Skin epidermis (tissue), 12 donors: Measurements from ENCODE around the gene STK39.
"Not testable (repeated sequence)": the region's sequence is repeated elsewhere in the genome, so short reads cannot be mapped to it uniquely, and the experiment has no call there.

Experiments used
- H3K27ac ChIP-seq, 21 experiments: fragments of 200-600 bp; sonication (generic) in 11 of 21; one replicate each; pipeline ENCODE4 v1.5.0; 2020; ENCODE audit warnings: mild to moderate bottlenecking in 3 of 21, inconsistent platforms in 2 of 21, moderate library complexity in 2 of 21
- H3K4me3 ChIP-seq, 7 experiments: fragments of 200-600 bp; sonication (generic) in 2 of 7; one replicate each; pipeline ENCODE4 v1.5.0; 2020; ENCODE audit warnings: inconsistent platforms in 2 of 7, mild to moderate bottlenecking in 2 of 7, moderate library complexity in 1 of 7

STK39 gene

DNA sequence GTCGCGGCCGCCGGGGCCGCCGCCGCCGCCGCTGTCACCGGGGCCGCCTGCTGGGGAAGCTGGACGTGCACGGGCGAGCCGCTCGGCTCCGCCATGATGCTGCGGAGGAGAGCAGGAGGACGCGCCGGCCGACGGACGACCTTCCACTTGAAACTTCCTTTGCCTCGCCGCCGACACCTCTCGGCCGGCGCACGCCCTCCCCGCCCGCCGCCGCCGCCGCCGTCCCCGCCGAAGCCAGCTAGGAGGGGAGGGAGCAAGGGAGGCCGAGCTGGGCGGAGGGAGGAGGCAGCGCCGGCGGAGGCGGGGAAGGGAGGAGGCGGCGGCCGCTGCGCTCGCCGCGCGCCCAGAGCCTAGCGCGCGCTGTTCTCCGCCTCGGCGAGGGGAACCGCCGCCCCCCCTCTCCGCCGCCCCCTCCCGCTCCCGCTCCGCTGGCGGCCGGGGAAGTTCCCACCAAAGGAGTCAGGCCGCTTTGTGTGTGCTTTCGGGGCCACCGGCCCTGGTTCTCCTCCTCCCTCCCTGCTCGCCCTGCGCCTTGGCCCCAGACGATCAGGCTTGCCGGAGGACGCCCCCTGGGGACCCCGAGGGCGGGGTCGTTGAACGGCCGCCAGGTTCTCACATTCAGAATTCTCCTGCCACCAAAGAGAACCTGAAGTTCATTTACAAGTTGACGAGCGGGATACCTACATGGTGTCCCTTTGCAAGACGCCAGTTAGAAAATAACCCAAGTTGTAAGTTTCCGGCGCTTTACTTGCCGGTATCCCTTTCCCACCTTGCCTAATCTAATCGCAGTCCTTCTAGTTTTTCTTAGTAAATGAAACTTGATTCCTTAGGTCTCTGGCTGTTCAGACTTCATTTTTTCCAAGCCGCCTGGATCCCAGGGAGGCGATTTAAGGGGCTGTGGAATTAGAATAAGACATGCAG, at the start of gene STK39:
TSS of gene STK39 (minus strand) at position 255 of the 921 bp plus-strand sequence. CDS start at position 95, 160 bp downstream.
- peak within 1 kb of the TSS; percentile 51 to 93 (median 76) for H3K4me3 ChIP-seq

DNA sequence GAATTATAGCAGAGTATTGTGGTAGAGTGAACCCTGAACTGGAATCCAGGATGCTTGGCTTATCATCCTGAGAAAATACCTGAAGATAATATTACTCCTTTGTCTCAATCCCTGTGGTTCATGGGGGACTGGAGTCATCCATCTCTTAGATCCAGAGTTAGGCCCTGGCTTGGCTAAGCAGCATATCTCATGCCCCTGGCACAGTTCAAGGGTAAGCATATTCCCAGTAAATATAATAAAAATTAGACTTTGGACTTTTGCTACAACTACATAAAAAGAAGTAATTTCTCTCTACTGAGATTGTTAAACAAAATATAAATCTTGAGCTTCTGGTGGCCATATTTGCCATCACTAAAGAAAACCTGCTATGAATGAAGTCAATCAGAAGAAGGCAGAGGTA, 47.7 kb upstream of the STK39 start:
- Histone ChIP-seq H3K27ac (no peak overlapping the region), H3K4me3 (no peak overlapping the region)

More for the DNA sequence above, at the start of gene STK39:
- peak within 1 kb of the TSS; percentile 2 to 89 (median 78) for H3K27ac ChIP-seq

DNA sequence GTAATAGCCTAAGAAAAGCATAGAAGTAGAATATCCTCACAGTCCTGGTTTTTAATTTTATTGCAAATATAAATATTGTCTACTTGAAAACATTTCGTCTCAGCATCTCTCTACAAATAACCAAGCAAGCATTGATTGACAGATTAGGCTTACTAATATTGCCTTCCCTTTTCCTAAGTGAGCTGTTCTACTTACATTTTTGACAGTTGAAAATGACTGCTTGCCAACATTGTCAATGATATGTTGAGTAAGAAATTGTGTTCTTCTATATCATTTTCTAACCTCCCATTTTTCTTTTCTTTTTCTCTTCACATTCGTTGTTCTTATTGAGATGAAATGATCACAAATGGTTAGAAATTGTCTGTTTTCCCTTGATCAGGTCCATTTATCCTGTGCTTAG, 47.0 kb upstream of the STK39 start:
- H3K27ac ChIP-seq, result no peak overlapping the region
- H3K4me3 ChIP-seq, result no peak overlapping the region

DNA sequence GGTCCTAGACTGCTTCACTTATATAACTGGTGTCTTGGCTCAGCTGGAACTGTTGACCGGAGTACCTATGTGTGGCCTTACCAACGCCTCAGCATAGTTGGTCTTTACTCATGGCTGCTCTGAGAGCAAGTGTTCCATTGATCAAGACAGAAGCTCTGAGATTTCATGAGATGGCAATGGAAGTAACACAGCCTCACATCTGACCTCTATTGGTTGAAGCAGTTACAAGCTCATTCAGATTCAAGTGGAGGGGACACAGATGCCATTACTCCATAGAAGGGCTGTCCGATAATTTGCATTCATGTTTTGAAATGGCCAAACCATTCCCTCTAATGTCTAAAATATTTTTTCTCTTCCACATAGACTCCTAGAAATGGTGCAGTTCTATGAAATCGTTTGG, 46.4 kb upstream of the STK39 start:
- Histone ChIP-seq H3K27ac (no peak overlapping the region), H3K4me3 (no peak overlapping the region)

DNA sequence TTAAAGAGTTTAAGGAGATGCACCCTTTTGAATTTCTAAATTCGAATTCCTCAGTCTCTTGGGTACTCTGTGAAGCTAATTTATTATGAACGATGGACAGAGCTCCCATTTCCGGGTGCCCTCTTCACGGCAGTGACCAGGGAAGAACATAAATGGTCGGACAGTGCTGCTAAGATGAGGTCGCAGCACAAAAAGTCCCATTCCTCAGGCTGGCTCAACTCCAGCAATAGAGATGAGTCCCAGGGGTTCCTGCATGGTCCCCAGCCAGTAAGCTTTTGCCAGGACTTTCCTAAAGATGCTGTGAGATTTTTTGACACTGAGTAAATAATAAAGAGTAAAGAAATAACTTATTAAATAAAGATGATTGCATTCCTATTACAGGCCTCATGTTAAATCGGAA, 43.0 kb upstream of the STK39 start:
- no peak overlapping the region for H3K4me3 ChIP-seq
- H3K27ac ChIP-seq, result no peak overlapping the region

DNA sequence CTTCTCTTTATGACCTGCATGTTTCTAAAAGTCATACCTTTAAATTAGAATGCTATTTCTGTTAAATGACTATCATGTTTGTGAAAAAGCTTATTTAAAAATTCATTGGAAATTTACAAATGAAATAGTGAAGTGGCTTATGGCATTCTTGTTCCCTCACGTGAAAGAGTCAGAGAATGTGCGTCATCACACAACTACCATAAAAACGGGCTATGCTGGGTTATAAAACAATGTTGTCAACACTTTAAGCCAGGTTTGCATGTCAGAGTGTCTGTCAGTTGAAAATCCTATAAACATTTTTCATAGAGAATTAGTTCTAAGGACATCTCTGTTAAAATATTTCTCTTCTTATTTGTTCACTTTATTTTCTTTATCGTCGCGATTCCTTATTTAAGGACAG, 42.5 kb upstream of the STK39 start:
- no peak overlapping the region for H3K4me3 ChIP-seq
- no peak overlapping the region for H3K27ac ChIP-seq

DNA sequence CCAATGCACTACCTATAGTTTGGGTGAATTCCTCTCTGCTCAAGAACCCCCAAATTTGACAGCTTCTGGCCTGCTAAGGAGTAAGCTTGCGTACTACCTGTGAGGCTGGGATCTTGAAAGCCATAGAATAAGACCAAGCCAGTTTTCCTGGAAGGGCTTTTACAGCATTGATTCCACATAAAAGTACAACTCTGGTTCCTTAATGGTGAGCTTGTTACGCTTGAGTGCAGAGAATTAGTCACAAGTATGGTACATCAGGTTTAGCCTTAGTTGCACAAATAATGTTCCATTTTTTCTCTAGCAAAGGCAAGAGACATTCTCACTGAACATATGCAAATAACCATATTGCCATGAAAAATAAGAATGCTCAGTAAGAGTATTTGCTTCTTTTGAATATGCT, 39.1 kb upstream of the STK39 start:
- Histone ChIP-seq H3K27ac (no peak overlapping the region), H3K4me3 (no peak overlapping the region)

DNA sequence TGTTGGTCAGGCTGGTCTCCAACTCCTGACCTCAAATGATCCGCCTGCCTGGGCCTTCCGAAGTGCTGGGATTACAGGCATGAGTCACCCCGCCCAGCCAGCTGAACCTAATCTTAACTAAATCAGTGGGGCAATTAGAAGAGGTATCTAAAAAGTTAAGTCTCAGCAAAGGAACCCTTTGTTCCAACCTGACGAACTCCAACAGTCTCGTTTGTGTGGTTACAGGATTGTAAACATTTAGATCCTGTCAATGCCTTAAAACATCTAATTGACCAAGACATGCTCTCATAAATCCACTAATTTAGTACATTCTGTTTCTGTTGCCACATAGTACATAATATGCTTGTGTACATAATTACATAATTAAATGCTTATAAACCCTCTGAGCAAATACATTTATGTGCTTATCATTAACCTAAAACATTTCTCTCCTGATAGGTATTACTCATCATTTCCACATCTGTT, 31.1 kb upstream of the STK39 start:
- Histone ChIP-seq H3K27ac (no peak overlapping the region), H3K4me3 (no peak overlapping the region)

DNA sequence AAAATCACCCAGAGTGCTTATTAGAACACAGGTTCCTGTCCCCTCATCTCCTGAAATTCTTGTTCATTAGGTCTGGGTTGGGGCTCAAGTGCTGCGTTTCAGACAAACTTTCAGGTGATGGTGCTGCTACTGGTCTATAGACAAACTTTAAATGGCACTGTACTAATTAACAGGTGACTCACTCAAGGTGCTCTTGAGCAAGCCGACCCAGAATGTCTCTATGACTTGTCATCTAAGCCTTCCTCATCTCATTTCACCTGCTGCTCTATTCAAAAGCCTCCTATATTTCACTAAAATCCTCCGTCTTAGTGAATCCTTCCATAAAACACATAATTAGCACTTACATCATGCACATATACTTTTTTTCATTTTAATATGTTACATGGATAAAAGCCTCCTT, 29.9 kb upstream of the STK39 start:
- H3K27ac ChIP-seq, result no peak overlapping the region
- no peak overlapping the region for H3K4me3 ChIP-seq

DNA sequence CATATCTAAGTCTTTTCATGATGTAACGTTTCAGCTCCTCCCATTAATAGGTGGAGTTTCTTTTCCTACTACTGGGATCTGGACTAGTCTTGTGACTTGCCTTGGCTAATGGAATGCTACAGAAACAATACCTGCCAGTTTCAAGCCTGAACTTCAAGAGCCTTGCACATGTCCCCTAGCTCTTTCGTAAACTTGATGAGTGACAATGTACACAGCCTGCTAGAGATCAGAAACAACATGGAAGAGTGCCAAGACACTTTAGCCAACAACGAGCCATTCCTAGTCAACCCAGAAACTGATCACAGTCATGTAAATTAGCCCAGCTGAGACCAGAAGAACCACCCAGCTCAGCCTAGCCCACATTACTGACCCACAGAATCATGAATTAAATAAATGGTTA, 24.8 kb upstream of the STK39 start:
- no peak overlapping the region for H3K27ac ChIP-seq
- no peak overlapping the region for H3K4me3 ChIP-seq

DNA sequence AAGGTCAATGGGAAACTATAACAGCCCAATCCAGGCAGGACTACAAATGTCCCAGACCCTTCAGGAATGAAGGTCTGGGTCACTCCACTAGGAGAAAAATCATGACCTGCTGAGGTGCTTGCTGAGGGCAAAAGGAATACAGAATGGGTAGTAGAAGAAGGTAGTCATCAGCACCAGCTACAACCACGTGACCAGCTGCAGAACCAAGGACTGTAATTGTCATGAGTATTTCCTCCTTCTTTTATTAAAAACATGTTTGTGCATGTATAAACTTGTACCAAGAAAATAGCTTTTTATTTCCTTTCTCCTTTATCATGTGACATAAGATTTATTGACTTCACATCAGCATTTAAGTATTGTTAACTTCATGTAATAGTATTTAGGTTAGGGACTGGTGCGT, 15.5 kb upstream of the STK39 start:
- H3K27ac ChIP-seq, H3K4me3 ChIP-seq: not testable (repeated sequence)

DNA sequence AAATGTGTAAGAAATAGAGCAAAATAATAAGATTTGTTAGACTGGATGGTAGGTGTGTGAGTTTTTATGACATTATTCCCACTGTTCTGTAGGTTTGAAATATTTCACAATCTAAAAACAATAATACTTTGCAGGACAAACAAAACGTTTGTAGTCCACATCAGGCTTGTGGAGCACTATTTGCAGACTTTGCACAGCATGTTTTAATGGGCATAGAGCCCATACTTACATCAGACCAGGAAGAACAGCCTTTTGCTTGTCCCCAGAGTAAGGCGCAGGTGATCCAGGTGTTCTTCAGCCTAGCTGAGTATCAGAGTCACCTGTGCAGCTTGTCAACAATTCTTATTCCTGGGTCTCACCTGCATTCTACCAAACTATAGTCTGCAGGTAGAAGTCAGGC, 9.1 kb upstream of the STK39 start:
- no peak overlapping the region for H3K27ac ChIP-seq
- H3K4me3 ChIP-seq, result no peak overlapping the region

DNA sequence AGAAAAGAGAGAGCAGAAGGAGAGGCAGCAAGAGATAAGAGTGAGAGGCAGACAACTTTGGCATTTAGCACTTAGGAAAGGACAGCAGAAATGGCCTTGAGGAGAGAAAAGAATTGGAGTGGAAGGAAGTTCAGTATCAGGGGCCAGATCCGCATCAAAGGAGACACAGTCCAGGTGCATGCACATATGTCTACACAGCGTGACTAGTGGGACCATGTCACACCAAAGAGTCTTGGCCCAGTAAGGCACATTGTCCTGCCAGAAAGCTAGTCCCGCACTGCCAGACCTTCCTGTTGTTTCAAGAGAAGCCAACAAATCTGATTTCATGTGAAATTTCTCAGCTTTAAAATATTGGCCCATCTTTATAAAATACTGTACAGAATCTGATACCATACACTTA, 8.5 kb upstream of the STK39 start:
- no peak overlapping the region for H3K4me3 ChIP-seq
- H3K27ac ChIP-seq, result no peak overlapping the region

DNA sequence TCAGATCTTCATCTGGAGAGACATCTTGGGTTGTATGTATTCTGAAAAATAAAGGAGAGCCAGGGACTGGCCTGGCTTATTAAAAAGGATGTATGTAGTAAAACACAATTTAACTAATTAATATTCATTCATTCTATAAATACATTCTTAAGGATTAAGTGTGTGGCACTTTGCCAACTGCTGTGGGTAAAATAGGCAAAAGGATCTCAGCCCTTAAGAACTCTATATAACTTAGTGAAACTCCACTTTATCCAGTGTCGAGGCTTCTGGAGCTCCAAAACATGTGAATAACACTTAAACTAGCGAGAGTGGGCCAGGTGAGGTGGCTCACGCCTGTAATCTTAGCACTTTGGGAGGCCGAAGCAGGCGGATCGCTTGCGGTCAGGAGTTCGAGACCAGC, 7.7 kb upstream of the STK39 start:
- H3K27ac ChIP-seq, result no peak overlapping the region
- H3K4me3 ChIP-seq, result no peak overlapping the region

DNA sequence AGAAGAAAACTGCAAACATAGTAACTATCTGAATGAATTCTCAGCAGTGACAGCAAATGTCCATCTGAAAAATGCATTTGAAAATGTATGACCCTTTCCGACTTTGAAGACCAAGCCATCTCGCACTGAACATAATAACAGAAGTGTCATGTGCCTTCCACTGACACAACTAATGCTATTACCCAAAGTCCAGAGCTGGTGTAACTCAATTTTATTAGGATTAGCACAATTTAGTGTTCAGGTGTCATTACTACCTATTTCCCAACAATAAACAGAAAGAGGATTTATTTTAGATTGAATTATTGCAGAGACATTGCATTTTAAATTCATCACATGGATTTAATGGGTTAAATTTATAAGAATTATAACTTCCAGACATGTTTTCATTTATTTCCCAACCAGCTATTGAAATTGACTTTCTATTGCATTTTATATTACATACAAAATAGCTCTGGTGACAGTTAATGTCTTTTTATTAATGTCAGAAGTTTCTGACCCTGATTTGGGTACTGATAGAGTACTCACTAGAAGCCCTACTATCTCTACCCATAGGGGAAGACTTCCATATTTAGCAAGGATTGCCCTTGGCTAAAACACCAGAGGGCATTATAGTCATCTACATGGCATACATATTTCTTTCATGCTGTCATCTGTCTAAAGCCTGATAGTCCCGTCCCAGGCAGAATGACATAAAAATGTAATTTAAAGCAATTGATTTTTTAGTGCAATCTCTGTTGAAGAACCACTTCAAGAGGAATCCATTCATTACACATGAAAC, 7.0 kb upstream of the STK39 start:
- H3K27ac ChIP-seq, result no peak overlapping the region
- no peak overlapping the region for H3K4me3 ChIP-seq

DNA sequence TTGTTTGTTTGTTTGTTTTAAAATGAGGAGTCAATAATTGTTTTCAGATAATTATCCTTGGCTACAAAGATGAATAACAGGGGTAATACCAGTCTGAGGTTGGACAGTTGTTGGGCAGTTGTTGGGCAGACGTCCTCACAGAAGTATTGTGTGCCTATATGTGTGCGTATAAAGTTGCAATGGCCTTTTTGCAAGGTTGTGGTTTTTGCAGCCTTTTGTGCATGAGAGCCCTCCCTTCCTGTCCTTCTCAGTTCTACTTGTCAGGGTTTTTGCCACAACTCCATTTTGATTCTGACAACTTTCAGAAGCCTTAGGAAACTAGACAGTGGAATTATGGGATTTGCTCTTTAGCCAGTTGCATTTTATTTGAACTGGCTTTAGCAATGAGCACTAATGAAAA, 6.0 kb upstream of the STK39 start:
- no peak overlapping the region for H3K27ac ChIP-seq
- H3K4me3 ChIP-seq, result no peak overlapping the region

DNA sequence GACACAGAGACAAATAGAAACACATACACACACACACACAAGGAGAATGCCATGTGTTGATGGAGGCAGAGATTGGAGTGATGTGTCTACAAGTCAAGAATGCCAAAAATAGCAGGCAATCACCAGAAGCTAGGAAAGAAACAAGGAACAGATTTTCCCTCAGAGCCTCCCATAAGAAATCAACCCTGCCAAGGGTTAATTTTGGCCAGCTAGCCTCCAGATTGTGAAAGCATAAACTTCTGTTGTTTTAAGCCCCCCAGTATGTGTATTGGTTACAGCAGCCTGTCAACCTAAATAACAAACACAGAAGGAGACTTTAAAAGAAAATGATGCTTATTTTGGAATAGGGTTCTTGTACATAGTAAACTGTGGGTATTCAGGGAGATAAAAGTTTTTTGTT, 5.6 kb upstream of the STK39 start:
- Histone ChIP-seq H3K27ac (no peak overlapping the region), H3K4me3 (no peak overlapping the region)

DNA sequence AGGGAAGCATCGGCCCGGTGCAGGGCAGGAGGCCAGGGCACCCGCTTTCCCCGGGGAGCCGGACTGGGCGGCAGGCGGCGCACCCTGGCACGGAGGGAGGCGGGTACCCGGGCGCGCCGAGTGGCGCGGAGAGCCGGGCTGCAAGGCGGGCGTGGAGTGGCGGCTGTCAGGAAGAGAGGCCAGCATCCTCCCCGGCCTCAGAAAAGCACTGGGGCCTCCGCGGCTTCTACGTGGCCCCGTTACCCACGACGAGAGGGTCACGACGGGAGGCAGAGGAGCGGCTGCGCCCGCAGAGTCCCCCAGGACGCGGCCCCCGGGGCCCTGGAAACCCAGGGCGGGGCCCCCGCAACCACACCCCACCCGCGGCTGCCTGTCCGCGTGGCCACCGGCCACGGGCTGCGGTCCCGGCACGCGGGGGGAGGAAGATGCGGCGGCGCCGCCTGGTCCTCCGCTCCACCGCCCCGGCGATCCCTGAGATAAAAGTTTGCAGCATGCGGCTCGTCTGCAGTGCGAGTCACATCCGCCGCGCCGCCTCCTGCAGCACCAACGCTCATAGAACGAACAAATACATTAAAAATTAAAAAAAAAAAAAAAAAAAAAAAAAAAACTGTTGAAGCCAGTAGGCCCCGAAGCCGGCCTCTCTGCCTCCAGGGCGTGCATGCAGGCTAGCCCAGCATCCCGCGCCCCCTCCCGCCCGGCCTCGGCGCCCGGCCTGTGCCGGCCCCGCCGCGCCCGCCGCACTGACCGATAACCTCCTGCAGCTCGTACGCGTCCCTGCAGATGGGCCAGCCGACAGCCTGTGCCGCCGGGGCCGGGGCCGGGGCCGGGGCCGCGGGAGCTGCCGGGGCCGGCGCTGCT, 683 bp downstream of the STK39 start:
- Histone ChIP-seq H3K27ac (peak overlapping the region; percentile 2 to 89 (median 77)), H3K4me3 (peak overlapping the region; percentile 51 to 93 (median 76))

DNA sequence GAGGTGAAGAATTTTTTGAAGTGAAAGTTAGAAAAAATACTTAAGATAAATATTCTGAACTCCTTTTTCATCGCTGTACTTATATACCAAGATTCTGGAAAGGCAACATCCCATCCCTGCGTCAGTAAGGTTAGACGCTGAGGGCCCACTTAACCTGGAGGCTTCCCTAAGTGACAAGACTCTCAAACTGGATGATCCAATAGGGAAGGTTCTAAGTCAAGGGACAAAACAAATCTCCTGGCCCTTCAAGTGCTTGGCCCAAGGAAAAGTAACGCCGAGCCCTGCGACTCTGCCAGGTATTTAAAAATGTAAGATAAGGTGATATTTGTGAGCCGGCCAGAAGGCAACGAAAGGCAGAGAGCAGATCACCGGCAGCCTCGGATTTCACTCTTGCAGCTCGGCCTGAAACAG, 1.3 kb downstream of the STK39 start:
- H3K27ac ChIP-seq, result peak overlapping the region in 20 of 21 experiments; percentile 2 to 89 (median 77)

More for the DNA sequence above, 1.3 kb downstream of the STK39 start:
- H3K4me3 ChIP-seq, result peak overlapping the region; percentile 51 to 93 (median 76)
